A549 (cell line): ENCODE data around the gene HNRNPM. TPM values are rescaled to one million over a fixed set of nuclear protein-coding genes. Genes with fewer than 3 reads are reported as not detected.
A peak's percentile ranks its signal among the peaks of the same experiment; 100 is the strongest.

Experiments
- ATAC-seq, 2 experiments: fragments of 200-7000 bp in 1 of 2; fragments of >200 bp in 1 of 2; cut with Nextera tagmentation in 1 of 2; cut with Tn5 transposase in 1 of 2; 3 replicates each; pipeline versions ENCODE4 v1.8.0 to v1.9.1; 2018 to 2020; ENCODE audit warnings: mild to moderate bottlenecking in 1 of 2, moderate library complexity in 1 of 2
- CTCF ChIA-PET: fragments of 300-600 bp; sonication (Branson Sonifier 250); formaldehyde crosslinking; extraction: SDS; loops from one replicate; lab custom pipeline; 2021; ENCODE audit warnings: antibody characterized with exemption, inconsistent platforms; lab: Yijun Ruan, JAX
- POLR2A ChIA-PET: fragments of 350-600 bp; formaldehyde crosslinking; extraction: SDS; loops from one replicate; lab custom pipeline; 2021; ENCODE audit warnings: antibody characterized with exemption, inconsistent platforms; lab: Yijun Ruan, JAX
- DNase-seq, 2 experiments: peaks; one replicate each; pipeline versions ENCODE4 v3.0.0 to v3.0.0-alpha.2; 2011 to 2016; ENCODE audit warnings: low read depth in 1 of 2, low spot score in 1 of 2
- FAIRE-seq: peaks from 2 replicates; lab custom pipeline; 2011; peaks lifted over from hg19 to GRCh38; lab: Jason Lieb, UNC
- H3K27ac ChIP-seq, 2 experiments: fragments of >200 bp; sonication (Bioruptor Twin); formaldehyde crosslinking; 3 replicates each; pipeline ENCODE4 v1.5.1; 2016 to 2017
- H3K4me1 ChIP-seq: fragments of >200 bp; sonication (Bioruptor Twin); formaldehyde crosslinking; 3 replicates; pipeline ENCODE4 v1.6.1; 2016
- H3K4me2 ChIP-seq: fragments of >200 bp; sonication (Bioruptor Twin); formaldehyde crosslinking; 3 replicates; pipeline ENCODE4 v1.6.1; 2016
- H3K4me3 ChIP-seq: fragments of >200 bp; sonication (Bioruptor Twin); formaldehyde crosslinking; 3 replicates; pipeline ENCODE4 v1.5.1; 2016
- H3K9me3 ChIP-seq: fragments of >200 bp; sonication (Bioruptor Twin); formaldehyde crosslinking; 3 replicates; pipeline ENCODE4 v1.6.1; 2016
- ATOH8 ChIP-seq: fragments of 250-450 bp; sonication (Bioruptor Pico); IDR thresholded peaks from 2 replicates; pipeline ENCODE4 v1.5.0; 2020; ENCODE audit warnings: low read depth, mild to moderate bottlenecking, moderate library complexity
- BHLHE40 ChIP-seq: IDR thresholded peaks from 2 replicates; pipeline ENCODE4 v1.6.1; 2012; ENCODE audit warnings: low read depth, low read length, inconsistent platforms
- CBX8 ChIP-seq: fragments of 200-600 bp; sonication (generic); IDR thresholded peaks from 2 replicates; pipeline ENCODE4 v1.6.1; 2016
- CHD2 ChIP-seq: fragments of 150-350 bp; IDR thresholded peaks from 2 replicates; pipeline ENCODE4 v1.6.1; 2014; ENCODE audit warnings: low read length; ENCODE audit not compliant: partially characterized antibody
- CHD4 ChIP-seq: fragments of 200-600 bp; sonication (generic); IDR thresholded peaks from 2 replicates; pipeline ENCODE4 v1.6.1; 2016; ENCODE audit warnings: antibody characterized with exemption, mild to moderate bottlenecking, borderline replicate concordance
- E2F6 ChIP-seq: IDR thresholded peaks from 2 replicates; pipeline ENCODE4 v1.6.1; 2012; ENCODE audit warnings: low read depth, borderline replicate concordance
- EHF ChIP-seq: fragments of 250-450 bp; sonication (Bioruptor Pico); IDR thresholded peaks from 2 replicates; pipeline ENCODE4 v1.5.0; 2020; ENCODE audit warnings: mild to moderate bottlenecking
- EP300 ChIP-seq, 2 experiments: fragments of >200 bp; sonication (Bioruptor Twin); formaldehyde crosslinking; IDR thresholded peaks; 2 replicates in 1 of 2; 3 replicates in 1 of 2; pipeline ENCODE4 v1.6.1; 2016 to 2017
- FOSL2 ChIP-seq, 2 experiments: fragments of 450-650 bp in 1 of 2; fragments of >200 bp in 1 of 2; sonication (Bioruptor Twin) in 1 of 2; formaldehyde crosslinking; IDR thresholded peaks; 2 replicates each; pipeline versions ENCODE4 v1.5.0 to v1.6.1; 2016 to 2020; ENCODE audit warnings: mild to moderate bottlenecking in 1 of 2, moderate library complexity in 1 of 2
- FOXS1 ChIP-seq: fragments of 250-450 bp; sonication (Bioruptor Pico); IDR thresholded peaks from 2 replicates; pipeline ENCODE4 v1.5.0; 2020; ENCODE audit warnings: mild to moderate bottlenecking, moderate library complexity
- GATA3 ChIP-seq: IDR thresholded peaks from 2 replicates; pipeline ENCODE4 v1.6.1; 2012; ENCODE audit warnings: borderline replicate concordance
- HEYL ChIP-seq: fragments of 250-450 bp; sonication (Bioruptor Pico); IDR thresholded peaks from 2 replicates; pipeline ENCODE4 v1.8.0; 2021; ENCODE audit warnings: mild to moderate bottlenecking, moderate library complexity
- HMGXB4 ChIP-seq: fragments of 250-450 bp; sonication (Bioruptor Pico); IDR thresholded peaks from 2 replicates; pipeline ENCODE4 v1.5.0; 2021; ENCODE audit warnings: mild to moderate bottlenecking, moderate library complexity, borderline replicate concordance
- HOXB13 ChIP-seq: fragments of 250-450 bp; sonication (Bioruptor Pico); IDR thresholded peaks from 2 replicates; pipeline ENCODE4 v1.5.0; 2020; ENCODE audit warnings: low read depth, mild to moderate bottlenecking, moderate library complexity
- KDM1A ChIP-seq: fragments of 200-600 bp; sonication (generic); IDR thresholded peaks from 2 replicates; pipeline ENCODE4 v1.6.1; 2016; ENCODE audit warnings: low read depth, mild to moderate bottlenecking
- NR3C1 ChIP-seq: fragments of >200 bp; sonication (Bioruptor Twin); formaldehyde crosslinking; IDR thresholded peaks from 3 replicates; pipeline ENCODE4 v1.6.1; 2017
- PBX3 ChIP-seq: IDR thresholded peaks from 2 replicates; pipeline ENCODE4 v1.6.1; 2012
- PHF8 ChIP-seq: fragments of 200-600 bp; sonication (generic); IDR thresholded peaks from 2 replicates; pipeline ENCODE4 v1.6.1; 2016; ENCODE audit warnings: low read depth, mild to moderate bottlenecking, antibody characterized with exemption, moderate library complexity, borderline replicate concordance
- RAD21 ChIP-seq, 2 experiments: fragments of >200 bp in 1 of 2; sonication (Bioruptor Twin) in 1 of 2; formaldehyde crosslinking in 1 of 2; IDR thresholded peaks in 1 of 2; conservative IDR thresholded peaks in 1 of 2; 2 replicates in 1 of 2; 3 replicates in 1 of 2; pipeline ENCODE4 v1.6.1; 2012 to 2018; ENCODE audit warnings: inconsistent platforms in 1 of 2
- RCOR1 ChIP-seq: fragments of 150-350 bp; IDR thresholded peaks from 2 replicates; pipeline ENCODE4 v1.6.1; 2014; ENCODE audit warnings: antibody characterized with exemption, low read length, low read depth
- ZC3H11A ChIP-seq: fragments of 450-650 bp; IDR thresholded peaks from 2 replicates; pipeline ENCODE4 v1.6.1; 2014; ENCODE audit warnings: antibody characterized with exemption, mild to moderate bottlenecking
- ZFP36 ChIP-seq: fragments of 450-650 bp; IDR thresholded peaks from 2 replicates; pipeline ENCODE4 v1.6.1; 2014; ENCODE audit warnings: borderline replicate concordance; ENCODE audit not compliant: partially characterized antibody
- WGBS: methylation state at CpG from one replicate; pipeline ENCODE4 v1.1.6; 2017; ENCODE audit errors: missing lambda C conversion rate; 5-methylcytosine and 5-hydroxymethylcytosine counted together
- polyA plus RNA-seq, 4 experiments: library from polyadenylated mRNA; depleted of rRNA in 3 of 4; stranded (reverse); fragments of >200 nt; fragmentation: RNase III in 1 of 4; extraction: RNeasy Plus Mini Kit Qiagen cat#74134 plus additional on column Dnase treatment in 1 of 4; gene quantifications; 2 replicates in 3 of 4; 3 replicates in 1 of 4; pipeline ENCODE4 v1.2.3, GENCODE V29; 2011 to 2017

The HNRNPM gene
- polyA plus RNA-seq, 2 of the 4 experiments (the other 2 are of a cell fraction) = 168 to 352 TPM

- TF ChIP-seq KDM1A (no peak), CHD2 (no peak), ATOH8 (CRISPR knock-in tag) (no peak), PBX3 (no peak), CBX8 (no peak), NR3C1 (no peak), HMGXB4 (CRISPR knock-in tag) (no peak), HOXB13 (CRISPR knock-in tag) (no peak), FOXS1 (no peak), FOSL2 (IDR thresholded peaks at IDR 0.05) (no peak), FOSL2 (CRISPR knock-in tag; IDR thresholded peaks at IDR 0.05) (no peak), ZC3H11A (no peak), EP300 (IDR thresholded peaks at IDR 0.05) (no peak), RCOR1 (no peak), GATA3 (no peak), EHF (no peak), CHD4 (no peak; the same call in 1 of the 2 replicates), ZFP36 (no peak), BHLHE40 (no peak), E2F6 (no peak), PHF8 (no peak)
- H3K4me1 ChIP-seq = peaks cover 4% of the 10 kb centered on the region; the same call in 1 of the 3 replicates
- ATAC-seq (peak in 1 of 2 experiments; percentile 45; a peak in 2 of 6 replicates), FAIRE-seq (no peak), DNase-seq (no peak)
- H3K9me3 ChIP-seq = no peaks in the 10 kb centered on the region
- H3K4me2 ChIP-seq = peak overlapping the region; percentile 96
- 33% methylated on average over 3 of the region's 3 CpGs for WGBS
- ChIA-PET POLR2A (interaction anchor here (0.8 to 2.7 kb wide), 7 partner anchors 10 to 100 kb away, joined by 3 to 35 read pairs (median 5); partner anchors contain the start of genes HNRNPM, RAB11B and ZNF414), CTCF (interaction anchor here (0.8 to 3.2 kb wide), 12 partner anchors 10 to 93 kb away, joined by 3 to 19 read pairs (median 6); no protein-coding TSS in a partner anchor)
- H3K27ac ChIP-seq = peak overlapping the region; percentile 89 to 91
- peak overlapping the region; percentile 92 for H3K4me3 ChIP-seq
These were observed 31.2 kb upstream of the HNRNPM start for GRCh38 chr19:8413629-8413995.

GRCh38 chr19:8416796-8417195, 28.0 kb upstream of the HNRNPM start:
- WGBS = 97% methylated on average over 4 of the region's 4 CpGs
- no peak for ATAC-seq
- no peak for FAIRE-seq
- no peak overlapping the region for H3K4me2 ChIP-seq
- H3K27ac ChIP-seq = no peak overlapping the region
- ChIA-PET POLR2A (interaction anchor here (0.6 kb wide), 1 partner anchor 13 kb away, joined by 10 read pairs; no protein-coding TSS in a partner anchor), CTCF (interaction anchor here (0.6 kb wide), 1 partner anchor 27 kb away, joined by 3 read pairs; no protein-coding TSS in a partner anchor)
- H3K9me3 ChIP-seq = no peaks in the 10 kb centered on the region
- no peak for TF ChIP-seq KDM1A
- TF ChIP-seq RAD21 (conservative IDR thresholded peaks at IDR 0.05 in 1 of 2, IDR thresholded peaks at IDR 0.05 in 1 of 2) = no peak
- no peak for TF ChIP-seq HEYL
- DNase-seq = no peak
- H3K4me3 ChIP-seq = no peak overlapping the region
- peaks cover 3% of the 10 kb centered on the region; the same call in 1 of the 3 replicates for H3K4me1 ChIP-seq
